GM12801 (cell line): ENCODE measurements around the gene PBXIP1.

Experiments
- TF ChIP-seq, protein P1 (sequence below): IDR thresholded peaks from one replicate; pipeline ENCODE4 v1.5.1; 2011; ENCODE audit warnings: control low read depth; ENCODE audit not compliant: insufficient read length; ENCODE audit errors: extremely low read depth

The PBXIP1 gene

DNA sequence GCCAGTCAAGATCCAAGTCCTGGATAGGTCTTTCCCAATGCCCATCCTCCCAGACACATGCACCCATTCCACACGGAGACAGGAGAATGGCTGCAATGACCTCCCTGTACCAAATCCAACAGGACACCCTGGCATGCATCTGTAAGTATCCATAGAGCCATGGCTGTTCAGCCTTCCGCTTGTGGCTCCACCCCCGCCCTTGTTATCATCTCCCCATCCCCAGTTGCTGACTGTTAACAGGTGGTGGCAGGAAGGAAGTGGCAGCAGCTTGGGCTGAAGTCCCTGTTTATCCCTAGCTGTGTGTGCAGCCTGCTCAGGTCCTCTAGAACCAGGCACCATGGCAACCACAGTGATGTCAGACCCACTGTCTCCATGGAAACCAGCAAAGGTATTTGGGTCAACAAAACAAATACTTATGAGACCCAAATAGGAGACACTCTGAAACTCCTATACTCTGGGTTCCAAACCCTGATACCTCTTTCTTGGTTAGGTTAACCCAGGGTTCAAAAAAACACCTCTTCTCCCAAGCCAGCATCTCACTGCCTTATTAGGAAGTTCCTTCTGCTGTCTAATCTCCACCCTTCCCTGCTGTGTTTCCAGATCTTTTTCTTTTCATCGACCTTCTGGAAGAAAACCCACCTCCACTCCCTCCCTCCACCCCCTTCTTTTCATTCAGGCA is 721 bp downstream of the PBXIP1 start:
- TF ChIP-seq, protein P1, sequence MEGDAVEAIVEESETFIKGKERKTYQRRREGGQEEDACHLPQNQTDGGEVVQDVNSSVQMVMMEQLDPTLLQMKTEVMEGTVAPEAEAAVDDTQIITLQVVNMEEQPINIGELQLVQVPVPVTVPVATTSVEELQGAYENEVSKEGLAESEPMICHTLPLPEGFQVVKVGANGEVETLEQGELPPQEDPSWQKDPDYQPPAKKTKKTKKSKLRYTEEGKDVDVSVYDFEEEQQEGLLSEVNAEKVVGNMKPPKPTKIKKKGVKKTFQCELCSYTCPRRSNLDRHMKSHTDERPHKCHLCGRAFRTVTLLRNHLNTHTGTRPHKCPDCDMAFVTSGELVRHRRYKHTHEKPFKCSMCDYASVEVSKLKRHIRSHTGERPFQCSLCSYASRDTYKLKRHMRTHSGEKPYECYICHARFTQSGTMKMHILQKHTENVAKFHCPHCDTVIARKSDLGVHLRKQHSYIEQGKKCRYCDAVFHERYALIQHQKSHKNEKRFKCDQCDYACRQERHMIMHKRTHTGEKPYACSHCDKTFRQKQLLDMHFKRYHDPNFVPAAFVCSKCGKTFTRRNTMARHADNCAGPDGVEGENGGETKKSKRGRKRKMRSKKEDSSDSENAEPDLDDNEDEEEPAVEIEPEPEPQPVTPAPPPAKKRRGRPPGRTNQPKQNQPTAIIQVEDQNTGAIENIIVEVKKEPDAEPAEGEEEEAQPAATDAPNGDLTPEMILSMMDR: no peak

DNA sequence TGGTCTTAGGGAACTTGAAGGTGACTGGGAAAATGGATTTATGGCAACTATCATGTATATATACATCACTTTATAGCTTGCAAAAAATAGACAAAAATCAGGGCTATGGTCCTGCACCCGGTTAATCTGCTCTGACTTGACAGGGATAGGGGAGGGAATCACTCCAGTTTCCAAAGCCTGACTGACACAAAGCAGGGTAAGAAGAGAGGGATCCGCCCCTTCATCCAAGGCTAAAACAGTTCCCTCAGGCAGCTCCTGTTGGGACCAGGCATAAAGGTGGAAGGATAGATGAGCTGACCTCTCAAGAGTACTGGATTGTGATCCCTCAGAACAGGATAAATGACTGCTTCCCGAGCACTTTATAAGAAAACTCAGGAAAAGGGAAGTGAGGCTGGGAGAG is 1.4 kb downstream of the PBXIP1 start:
- TF ChIP-seq, protein P1: no peak

DNA sequence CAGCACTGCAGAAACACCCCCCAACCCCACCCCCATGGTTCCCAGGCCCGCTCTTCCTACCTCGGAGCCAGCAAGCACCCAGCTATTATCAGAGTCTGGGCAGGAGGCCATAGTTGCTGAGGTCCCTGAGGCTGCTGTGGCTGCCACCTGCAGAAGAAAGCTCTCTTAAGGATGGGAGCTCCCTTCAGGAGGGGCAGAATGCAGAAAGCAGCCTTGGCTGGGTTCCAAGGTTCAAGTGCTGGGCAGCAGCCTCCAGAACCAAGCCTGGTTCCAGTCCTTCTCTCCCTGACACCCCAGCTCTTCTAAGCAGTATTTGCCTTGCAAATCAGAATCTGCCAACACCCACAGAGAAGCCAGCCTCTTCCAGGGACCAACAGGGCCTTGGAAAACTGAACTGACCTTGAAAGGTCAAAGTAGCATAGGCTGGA is 2.3 kb downstream of the PBXIP1 start:
- TF ChIP-seq, protein P1: no peak

DNA sequence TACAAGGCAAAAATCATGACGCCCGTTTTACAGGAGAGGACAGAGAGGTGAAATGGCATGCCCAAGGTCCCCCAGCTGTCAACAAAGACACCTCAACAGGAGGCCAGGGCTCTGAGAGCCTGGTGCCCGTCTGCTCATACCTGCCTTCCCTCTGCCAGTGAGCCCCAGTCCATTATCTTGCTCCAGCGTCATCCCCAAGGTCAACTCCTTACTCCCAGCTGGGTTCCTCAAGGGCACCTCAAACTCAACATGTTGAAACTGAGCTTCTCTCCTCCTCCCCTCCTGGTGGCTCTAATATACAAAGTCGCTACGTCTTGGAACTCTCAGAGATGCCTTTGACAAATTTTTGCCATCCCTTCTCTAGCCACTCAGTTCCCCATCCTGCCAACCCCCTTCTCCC is 3.2 kb downstream of the PBXIP1 start:
- TF ChIP-seq, protein P1: no peak

DNA sequence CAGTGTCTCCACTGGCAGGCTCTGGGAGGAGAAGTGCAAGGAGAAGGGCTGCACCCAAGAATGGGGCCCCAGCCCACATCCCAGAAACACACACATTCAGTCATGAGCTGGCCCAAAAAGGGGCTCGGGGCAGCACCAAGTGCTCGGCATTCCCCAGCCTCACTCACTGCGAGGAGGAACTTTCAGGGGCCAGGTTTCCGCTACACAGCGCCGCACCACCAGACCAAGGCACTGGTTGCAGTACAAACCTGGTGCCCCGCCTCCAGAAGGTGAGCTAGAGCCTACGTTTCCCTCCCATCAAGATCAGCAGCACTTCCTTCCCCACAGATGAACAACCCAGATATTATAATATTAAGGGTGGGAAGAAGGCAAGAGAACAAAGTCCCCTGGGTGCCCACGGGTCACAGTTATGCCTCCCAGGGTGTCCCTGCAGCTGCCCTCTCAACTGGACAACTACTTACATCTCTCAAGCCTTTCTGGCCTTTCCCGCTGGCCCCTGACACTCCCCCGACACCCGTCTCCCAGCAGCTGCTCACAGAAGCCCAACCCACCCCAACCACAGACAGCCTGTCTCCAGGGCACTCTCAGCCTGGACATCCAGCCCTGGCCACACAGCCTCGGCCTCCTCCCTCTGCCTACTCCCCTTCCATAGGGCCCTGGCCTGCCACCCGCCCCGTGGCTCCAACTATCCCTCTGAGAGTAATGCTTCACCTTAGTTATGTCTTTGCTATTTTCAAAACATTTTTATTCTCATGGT is 3.8 kb downstream of the PBXIP1 start:
- TF ChIP-seq, protein P1: no peak

DNA sequence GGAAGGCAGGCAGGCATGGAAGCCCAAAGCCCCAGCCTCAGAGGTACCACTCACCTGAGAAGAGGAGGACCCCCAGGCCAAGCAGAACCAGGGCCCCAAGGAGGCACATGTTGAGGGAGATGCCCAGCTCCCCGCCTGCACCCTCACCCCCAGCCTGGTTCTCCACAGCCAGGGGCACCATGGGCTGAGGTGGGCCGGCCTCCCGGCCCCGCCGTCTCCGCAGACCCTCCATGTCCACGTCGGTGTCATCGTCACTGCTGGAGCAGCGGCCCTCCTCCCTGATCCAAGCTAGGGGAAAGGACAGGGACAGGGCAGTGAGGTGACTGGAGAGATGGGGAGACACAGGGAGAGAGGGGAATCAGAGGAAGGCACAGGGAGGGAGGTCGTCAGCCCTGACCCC is 7.8 kb downstream of the PBXIP1 start:
- TF ChIP-seq, protein P1: no peak

DNA sequence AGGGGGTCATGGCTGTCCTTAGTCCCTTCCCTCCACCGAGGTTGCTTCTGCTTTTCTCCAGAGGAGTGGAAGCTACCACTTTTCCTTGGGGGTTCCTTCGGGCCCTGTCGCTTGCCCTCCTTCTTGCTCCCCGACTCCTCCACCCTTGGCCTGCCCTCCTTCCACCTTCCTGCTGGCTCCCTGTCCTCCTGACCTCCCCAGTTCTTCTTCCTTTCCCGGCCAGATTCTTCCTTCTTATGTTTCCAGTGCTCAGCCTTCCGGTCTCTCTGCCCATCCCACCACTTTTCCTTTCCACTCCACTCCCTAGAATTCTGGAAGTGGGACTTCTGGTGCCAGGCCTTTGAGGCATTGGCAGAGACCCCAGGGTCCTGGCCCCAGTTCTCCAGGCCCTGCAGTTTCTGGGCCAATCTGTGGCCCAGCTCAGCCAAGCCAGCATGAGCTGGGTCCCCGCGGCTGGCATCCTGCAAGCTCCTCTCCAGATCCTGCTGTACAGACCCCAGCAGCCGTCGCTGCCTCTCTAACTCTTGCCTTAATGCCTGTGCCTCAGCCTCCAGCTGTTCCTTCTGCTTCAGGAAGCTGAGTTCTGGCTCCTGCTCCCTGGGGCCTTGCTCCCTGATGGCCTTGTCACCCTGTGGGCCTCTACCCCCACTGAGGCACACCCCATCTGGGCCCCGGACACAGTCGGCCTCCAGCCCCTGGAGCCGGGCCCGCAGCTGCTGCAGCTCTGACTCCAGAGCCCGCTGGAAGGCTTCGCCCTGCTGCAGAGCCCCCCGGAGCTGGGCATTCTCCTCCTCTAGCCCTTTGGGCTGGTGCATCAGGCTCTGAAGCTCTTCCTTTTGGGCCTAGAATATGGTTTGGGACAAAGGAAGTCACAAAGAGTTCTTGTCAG is 9.7 kb downstream of the PBXIP1 start:
- TF ChIP-seq, protein P1: no peak
